ENCODE measurements around the gene CDC42BPA.
"Not testable (repeated sequence)": the region's sequence is repeated elsewhere in the genome, so short reads cannot be mapped to it uniquely, and the experiment has no call there.

The CDC42BPA gene

GRCh38 chr1:227349967-227350366, 31.7 kb upstream of the CDC42BPA start:
- DNase-seq (ENCODE audit: low read depth) = no peak
- H3K4me3 ChIP-seq (ENCODE audit: low read length) = no peak overlapping the region
- TF ChIP-seq CTCF (conservative IDR thresholded peaks at IDR 0.05; ENCODE audit: low read depth, low read length) = no peak

- no peak for DNase-seq (ENCODE audit: low read depth)
- no peak overlapping the region for H3K4me3 ChIP-seq (ENCODE audit: low read length)
- TF ChIP-seq CTCF (conservative IDR thresholded peaks at IDR 0.05; ENCODE audit: low read depth, low read length) = no peak
Measured at GRCh38 chr1:227343727-227344551, 25.6 kb upstream of the CDC42BPA start.

GRCh38 chr1:227343206-227343605, 24.9 kb upstream of the CDC42BPA start:
- no peak for TF ChIP-seq CTCF (conservative IDR thresholded peaks at IDR 0.05; ENCODE audit: low read depth, low read length)
- no peak overlapping the region for H3K4me3 ChIP-seq (ENCODE audit: low read length)
- DNase-seq (ENCODE audit: low read depth) = no peak

- no peak for TF ChIP-seq CTCF (conservative IDR thresholded peaks at IDR 0.05; ENCODE audit: low read depth, low read length)
- no peak overlapping the region for H3K4me3 ChIP-seq (ENCODE audit: low read length)
- no peak for DNase-seq (ENCODE audit: low read depth)
Measured at GRCh38 chr1:227342075-227342829, 24.0 kb upstream of the CDC42BPA start.

GRCh38 chr1:227336136-227336535, 17.8 kb upstream of the CDC42BPA start:
- not testable (repeated sequence) for DNase-seq (ENCODE audit: low read depth); H3K4me3 ChIP-seq (ENCODE audit: low read length)

GRCh38 chr1:227335242-227336020, 17.1 kb upstream of the CDC42BPA start:
- no peak overlapping the region for H3K4me3 ChIP-seq (ENCODE audit: low read length)
- TF ChIP-seq CTCF (conservative IDR thresholded peaks at IDR 0.05; ENCODE audit: low read depth, low read length) = no peak
- no peak for DNase-seq (ENCODE audit: low read depth)

GRCh38 chr1:227333423-227333822, 15.1 kb upstream of the CDC42BPA start:
- no peak for TF ChIP-seq CTCF (conservative IDR thresholded peaks at IDR 0.05; ENCODE audit: low read depth, low read length)
- DNase-seq (ENCODE audit: low read depth) = no peak
- no peak overlapping the region for H3K4me3 ChIP-seq (ENCODE audit: low read length)

Data from retinal pigment epithelial cell (primary cell).